HG02943 (cell line): ENCODE results near the gene PYGM.
"Not testable (repeated sequence)": the region's sequence is repeated elsewhere in the genome, so short reads cannot be mapped to it uniquely, and the experiment has no call there.

Source experiments
- ATAC-seq: cut with Tn5 transposase; IDR thresholded peaks from one replicate; pipeline ENCODE4 v1.9.1; 2021; ENCODE audit warnings: mild to moderate bottlenecking, low read depth, moderate library complexity; ENCODE audit not compliant: unreplicated experiment

Gene PYGM

DNA sequence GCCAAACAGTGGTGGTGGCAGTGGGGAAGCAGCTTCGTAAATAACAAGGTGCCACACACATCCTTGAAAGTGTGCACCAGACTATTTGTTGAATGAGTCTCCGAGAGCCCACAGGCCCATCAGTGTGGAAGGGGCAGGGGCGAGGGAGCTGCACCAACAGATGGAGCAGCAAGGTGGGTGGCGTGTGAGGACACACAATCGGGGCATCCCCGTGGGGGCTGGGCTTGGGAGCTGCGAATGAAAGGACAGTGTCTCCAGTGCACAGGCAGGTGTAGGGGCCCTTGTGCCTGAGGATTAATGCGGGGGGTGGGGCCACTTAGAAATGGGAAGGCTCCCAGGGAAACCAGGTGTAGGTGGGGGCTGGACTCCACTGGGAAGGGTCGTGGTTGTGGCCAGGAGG is 39.6 kb downstream of the PYGM start:
- ATAC-seq, result no peak

DNA sequence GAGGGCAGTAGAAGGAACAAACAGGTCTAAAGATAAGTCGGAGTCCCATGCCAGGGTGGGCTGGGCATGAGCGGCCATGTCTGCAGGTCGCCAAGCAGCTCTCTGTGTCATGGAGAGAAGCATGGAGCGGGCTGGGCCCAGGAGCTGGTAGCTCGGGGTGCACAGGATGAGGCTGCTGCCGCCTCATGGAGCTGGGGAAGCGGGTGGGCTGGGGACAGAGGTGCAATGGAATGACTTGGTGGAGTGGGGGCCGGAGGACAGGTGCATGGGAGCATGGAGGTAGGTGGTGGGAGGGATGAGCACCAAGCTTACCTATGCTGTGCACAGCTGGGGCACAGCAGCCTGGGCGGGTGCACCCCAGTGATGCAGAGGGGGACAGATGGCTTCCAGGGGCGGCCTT is 40.4 kb downstream of the PYGM start:
- no peak for ATAC-seq

DNA sequence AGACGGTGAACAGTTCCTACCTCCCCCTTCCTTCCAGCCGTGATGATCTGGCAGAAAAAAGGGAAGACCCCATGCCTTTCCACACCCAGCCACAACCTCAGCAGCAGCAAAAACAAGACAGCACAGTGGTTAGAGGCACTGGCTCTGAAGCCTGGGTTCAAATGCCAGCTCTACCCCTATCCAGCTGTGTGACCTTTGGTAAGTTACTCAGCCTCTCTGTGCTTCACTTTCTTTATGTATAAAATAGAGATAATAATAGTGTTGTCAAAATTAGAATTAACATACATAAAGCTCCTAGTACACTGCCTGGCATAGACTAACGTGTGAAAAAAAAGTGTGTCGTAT is 41.0 kb downstream of the PYGM start:
- ATAC-seq, result no peak

DNA sequence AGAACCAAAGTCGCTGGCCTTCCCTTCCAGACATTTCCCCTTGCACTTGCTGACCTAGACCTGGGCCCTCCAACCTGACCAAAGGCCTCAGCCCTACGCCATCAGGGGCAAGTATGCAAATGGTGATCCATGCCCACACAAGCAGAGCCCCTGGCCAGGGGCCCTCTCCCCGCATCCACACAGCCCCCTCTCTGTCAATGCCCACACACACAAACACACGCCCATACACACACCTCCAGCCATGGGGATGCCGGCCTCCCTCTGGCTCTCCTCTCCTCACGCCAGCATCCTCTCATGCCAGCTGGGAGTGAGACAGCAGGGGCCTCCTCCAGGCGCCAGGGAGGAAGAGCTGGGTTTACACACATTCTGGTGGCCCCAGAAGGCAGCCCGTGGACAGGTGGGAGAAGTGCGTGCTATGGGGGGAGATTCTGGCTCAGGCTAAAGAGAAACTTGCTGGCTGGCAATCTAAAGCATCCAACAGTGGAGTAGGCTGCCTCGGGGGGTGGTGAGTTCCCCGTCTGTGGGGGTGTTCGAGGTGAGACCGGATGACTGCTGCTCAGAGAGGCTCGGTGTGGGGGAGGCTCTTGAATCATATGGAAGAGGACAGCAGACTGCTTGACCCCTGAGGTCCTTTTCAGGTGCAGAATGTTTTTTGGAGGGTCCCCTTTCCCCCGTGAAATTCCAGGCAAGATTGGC is 41.5 kb downstream of the PYGM start:
- no peak for ATAC-seq

DNA sequence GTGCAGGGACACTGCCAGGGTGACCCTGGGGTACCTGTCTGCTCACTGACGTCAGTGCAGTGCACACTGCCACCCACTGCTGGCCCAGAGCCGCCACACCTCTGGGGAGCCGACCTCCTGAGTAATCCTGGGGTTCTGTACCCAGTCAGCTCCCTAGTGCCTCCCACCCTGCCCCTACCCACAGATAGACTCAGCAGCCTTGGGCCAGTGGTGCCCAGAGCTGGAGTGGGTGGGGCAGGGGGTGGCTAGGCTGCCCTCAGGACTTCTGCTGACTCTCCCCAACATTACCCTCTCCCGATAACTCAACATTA is 42.6 kb downstream of the PYGM start:
- no peak for ATAC-seq

DNA sequence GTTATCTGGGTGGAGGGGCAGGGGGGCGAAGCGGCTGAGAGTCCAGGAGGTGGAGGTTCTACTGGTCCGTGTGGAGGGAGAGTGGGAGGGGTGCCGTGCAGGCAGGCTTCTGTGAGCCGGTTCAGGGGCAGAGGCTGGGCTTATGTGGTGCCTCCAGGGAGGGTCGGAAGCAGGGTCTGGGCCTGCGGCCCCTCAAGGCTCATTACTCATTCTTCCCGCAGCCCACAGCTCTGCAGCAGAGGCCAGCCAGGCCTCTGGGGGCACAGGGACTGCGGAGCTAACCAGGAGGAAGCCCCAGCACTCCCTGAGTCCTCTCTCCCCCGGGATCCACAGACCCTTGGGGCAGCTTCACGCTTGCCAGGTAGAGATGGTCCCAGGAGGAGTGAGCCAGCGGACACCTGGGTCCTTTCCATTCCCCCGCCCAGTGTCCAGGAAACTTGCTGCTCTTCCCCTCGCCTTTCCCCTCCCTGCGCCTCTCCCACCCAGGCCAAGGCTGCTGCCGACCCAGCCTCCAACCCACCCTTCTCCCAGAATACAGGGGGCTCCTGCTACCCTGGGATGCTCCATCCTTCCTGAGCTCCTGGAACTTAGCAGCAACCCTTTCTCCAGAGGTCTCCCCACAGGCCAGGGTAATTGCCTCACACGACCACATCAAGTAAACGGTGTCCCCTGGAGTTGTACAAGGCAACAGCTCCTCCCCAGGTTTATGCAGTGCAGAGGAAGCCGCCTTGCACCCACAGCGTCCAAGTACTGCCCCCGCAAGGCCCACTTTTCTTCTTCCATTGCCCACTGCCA is 43.1 kb downstream of the PYGM start:
- no peak for ATAC-seq

DNA sequence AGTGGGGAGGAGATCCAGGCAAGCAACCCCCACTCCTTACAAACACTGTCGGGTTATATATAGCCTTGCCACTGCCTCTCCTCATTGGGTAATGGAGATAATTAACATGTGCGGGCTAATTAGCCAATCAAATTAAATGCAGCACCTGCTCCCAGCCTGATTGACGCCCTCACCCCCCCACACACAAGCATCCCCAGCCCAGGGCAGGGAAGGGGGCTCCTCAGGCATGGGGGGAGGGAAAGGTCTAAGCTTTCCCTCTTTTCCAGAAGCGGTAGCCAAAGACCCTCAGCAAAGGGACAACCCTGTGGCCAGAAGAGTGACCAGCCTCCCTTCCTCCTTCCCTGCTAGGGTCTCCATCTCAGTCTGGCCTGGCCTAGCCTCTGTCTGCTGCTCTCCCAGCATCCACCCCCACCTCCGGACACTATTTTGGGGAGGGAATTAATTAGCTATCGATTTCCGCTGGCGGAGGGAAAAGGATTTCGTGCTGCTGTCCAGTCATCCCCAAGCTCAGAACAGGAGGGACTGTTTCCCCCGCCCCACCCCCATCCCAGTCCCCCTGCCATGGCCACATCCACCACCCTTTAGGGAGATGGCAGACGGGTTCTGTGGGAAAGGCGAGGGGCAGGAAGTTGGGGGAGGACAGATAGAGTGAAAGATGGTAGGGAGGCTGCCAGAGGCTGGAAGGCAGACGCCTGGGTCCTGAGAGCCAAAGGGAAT is 43.9 kb downstream of the PYGM start:
- ATAC-seq, result no peak

DNA sequence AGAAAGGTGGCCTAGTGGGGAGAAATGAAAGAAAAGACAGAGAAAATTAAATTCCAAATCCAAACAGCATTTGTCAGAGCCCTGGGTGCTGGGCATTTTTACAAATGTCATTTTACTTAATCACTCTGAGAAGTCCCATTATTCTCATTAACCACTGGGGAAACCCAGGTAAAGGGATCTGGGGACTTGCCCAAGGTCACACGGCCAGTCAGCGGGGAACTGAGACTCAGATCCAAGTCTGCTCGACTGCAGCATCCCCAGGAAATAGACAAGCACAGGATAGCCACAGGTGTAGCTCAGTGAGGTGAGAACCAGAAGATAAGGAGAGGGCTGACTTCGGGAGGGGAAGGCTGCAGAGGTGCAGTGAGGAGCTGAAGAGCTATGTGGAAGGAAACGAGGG is 44.7 kb downstream of the PYGM start:
- no peak for ATAC-seq

DNA sequence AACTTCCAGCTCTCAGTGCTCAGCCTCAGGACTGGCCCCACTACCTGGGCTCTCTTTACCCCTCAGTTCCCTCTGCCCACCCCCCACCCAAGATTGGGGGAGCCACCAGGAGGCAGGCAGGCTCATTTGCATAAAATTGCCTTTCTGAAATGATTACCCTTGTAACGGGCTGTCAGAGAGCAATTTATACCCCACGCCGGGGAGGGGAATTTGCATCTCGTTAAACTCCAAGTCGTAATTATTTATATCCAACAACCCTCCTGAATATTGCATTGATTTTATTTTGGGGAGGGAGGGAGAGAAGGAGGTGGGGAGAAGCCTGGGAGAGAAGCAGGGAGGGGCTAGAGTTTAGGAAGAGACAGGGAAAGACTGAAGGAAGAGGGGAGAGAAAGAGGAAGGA is 45.1 kb downstream of the PYGM start:
- ATAC-seq, result no peak

DNA sequence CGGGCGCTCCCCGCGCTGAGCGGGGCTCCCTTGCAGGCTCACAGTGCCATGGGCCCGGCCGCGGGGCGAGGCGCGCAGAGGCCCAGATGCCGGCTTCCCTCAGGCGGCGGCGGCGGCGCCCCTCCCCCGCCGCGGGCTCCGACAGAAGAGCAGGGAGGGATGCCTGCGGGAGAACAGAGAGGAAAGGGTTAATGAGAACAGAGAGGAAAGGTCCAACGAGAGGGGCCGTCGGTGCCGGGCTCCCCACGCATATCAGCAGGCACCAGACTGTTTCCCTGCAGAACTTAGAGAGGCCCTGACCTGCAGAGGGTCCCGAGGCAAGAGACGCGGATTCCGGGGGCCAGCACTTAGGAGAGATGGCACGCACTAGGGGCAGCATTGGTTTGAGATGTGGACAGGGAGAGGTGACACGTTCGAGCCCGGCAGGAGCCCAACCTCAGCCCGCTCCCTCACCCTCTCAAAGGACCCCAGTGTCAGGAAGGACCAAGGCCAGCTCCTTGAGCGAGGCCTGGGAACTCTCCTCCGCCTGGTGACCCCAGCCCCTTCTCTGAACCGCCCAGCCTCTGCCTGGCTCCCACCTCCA is 45.9 kb downstream of the PYGM start:
- ATAC-seq, result no peak

DNA sequence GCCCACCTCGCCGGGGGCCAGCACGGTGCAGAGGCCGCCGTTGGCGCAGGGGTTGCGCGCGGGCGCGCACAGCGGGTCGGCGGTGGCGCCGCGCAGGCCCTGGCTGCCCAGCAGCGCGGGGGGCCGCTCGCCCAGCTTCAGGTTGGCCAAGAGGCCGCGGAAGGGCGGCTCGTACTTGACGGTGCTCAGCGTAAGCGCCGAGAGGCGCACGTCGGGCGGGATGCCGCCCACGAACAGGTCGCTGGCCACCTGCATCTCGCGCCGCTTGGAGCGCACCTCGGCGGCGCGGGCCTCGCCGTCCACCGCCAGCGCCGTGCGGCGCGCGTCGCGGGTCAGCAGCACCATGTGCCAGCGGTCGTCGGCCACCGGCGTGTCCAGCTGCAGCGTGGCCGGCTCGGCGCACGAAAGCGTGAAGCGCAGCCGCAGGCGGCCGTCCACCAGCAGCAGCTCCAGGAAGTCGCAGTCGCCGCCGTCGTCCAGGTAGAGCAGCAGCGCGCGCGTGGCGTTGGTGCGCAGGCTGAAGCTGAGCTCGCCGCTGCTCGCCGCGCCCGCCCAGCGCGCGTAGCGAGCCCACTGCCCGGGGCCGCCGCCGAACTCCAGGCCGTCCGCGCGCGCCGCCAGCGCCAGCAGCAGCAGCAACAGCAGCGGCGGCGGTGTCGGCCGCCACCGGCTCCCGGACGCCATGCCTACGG is 46.6 kb downstream of the PYGM start:
- ATAC-seq, result no peak

DNA sequence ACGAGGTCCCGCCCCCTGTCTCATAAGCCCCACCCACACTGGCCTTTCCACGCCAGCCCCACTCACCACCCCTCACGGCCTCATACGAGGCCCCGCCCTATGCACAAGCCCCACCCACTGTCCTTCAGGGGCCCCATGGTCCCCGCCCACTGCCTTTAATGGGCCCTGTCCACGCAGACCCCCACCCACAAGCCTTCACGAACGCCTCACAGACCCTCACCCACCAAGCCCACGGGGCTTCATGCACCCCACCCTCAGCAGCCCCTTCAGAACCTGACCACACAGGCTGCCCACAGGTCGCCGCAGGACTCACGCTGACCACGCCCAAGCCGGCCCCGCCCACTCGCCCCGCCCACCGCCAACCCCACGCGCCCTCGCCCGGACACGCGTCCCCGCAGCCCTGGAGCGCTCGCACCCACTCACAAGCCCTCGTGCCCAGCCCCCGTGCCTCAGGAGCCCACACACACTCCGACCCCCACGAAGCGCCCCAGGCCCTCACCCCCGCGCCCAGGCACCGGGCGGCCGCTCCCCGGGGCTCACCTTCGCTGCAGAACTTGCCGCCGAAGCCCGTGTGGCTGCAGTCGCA is 47.3 kb downstream of the PYGM start:
- no peak for ATAC-seq

DNA sequence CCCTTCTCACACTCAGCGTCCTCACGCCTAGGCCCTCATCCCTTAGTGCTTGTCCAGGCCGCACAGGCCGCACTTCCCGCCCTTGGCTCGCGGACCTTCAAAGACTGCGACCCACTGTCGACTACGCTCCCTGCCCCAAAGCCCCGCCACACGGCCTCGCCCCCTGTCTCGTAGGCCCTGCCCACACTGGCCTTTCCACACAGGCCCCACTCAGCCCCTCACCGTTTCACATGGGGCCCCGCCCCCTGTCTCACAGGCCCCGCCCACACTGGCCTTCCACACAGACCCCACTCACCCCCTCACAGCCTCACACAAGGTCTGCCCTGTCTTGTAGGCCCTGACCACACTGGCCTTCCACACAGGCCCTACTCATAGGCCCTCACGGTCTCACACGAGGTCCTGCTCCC is 47.8 kb downstream of the PYGM start:
- ATAC-seq, result no peak

DNA sequence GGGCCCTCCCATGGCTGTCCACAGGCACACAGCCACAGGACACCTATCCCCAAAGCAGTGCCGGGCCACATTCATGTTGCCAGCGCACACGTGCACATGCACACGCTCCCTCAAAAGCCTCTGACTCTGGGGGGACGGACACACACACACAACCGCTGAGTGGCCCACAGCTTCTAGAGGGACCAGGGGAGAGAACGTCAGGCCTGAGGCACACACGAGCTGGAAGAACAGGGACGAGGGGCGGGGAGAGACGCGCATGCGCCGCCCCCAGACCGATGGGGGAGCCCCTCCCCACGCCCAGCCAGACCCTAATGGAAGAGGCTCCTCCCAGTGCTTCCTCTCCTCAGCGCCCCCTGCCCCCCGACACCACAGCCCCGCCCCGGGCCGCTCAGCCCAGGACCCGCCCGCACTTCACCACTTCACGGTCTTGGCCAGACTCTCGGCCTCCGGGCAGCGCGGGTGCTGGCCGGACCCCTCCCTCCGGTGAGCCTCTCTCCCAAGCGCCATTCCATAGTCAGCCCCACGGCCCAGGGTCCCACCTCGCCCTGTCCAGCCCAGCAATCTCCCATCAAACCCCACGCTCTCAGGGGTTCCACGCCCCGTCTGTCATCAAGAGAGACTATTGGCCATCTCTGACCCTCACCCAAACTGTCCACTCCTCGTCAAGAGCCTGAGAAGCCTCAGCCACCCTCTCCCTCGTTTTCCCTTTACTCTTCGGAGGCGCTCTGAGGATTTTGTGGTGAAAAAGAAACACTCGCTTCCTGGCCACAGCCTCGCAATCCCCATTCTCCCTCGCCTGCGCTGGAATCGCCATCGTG is 48.4 kb downstream of the PYGM start:
- no peak for ATAC-seq

DNA sequence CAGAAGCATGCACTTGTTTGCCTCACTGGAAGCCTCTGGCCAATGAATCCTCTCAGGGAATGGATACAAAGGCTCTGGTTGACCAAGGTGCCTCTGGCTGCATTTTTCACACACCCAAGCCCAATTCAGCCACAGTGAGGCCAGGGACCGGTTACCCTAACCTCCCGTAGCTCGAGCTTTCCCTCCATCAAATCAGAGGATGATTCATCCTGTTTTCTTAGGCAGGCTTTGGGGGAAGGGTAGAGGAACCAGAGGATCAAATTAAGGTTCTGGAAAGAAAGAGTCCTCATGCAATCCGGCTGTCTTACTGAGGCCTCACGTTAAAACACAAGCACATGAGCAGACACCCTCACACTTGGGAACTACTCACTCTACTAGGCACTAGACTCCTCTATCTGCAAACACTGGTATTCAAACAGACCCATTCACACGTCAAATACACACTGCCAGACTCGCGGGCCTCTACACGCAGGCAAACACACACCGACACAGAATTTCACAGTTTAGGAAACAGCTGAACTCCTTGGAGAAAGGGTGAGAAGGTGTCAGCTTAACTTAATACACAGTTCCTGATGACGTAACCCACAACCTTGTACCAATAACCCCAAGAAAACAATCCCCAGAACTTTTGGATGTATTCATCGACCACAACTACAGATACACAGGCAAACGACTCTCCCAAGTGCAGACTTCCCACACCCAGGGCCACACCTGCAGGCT is 49.2 kb downstream of the PYGM start:
- ATAC-seq, result no peak

DNA sequence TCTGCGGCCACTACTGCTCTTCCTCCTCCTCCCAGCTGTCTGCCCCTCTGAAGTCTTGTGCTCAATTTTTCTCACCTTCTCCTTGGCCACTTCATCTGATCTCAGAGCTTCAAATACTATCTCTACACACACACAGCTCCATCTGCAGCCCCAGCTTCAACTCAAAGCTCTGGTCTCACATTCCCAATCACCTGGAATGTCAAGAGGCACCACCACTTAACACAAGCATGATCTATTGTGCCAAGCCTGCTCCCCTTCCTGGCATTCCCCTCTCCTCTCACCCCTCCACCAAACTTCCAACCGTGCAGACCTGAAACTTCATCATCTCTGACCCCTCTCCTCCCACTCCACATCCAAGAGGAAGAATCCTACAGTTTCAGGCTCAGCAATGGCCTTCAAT is 54.3 kb downstream of the PYGM start:
- no peak for ATAC-seq

DNA sequence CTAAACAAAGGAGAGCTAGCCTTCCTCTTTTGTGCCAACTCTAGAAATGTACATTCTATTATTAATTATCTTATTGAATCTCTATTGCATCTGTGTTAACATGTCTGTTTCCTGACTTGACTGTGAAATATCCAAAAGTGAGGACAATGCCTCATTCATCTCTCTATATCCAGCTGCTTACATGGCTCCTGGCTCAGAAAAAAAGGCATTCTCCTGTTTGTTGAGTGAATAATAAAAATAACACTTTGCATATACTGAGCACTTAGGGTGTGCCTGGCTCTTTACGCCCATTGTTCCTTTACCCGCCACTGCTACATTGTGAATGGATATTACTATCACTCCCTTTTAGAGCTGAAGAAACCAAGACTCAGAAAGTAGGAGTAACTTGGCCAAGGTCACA is 56.7 kb downstream of the PYGM start:
- no peak for ATAC-seq

DNA sequence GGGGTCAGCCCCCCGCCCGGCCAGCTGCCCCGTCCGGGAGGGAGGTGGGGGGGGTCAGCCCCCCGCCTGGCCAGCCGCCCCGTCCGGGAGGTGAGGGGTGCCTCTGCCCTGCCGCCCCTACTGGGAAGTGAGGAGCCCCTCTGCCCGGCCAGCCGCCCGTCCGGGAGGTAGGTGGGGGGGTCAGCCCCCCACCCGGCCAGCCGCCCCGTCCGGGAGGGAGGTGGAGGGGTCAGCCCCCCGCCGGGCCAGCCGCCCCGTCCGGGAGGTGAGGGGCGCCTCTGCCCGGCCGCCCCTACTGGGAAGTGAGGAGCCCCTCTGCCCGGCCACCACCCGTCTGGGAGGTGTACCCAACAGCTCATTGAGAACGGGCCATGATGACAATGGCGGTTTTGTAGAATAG is 57.8 kb downstream of the PYGM start:
- ATAC-seq, result not testable (repeated sequence)

DNA sequence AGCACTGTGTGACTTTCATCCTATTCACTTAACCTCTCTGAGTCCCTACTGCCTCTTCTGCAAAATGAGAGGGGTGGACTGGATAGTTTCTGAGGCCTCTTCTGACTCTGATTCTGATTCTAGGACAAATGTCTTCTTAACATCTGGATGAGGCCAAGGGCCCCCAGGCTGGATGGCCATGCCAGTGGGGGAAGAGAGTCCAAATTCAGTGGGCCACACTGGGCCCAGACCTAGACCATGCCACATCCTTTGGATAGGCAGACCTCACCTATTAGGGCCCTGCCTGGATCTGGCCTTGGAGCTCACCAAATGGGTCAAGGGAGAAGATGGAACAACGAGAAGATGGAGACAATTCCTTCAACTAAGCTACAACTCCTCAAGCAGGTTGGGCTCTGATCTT is 61.3 kb downstream of the PYGM start:
- no peak for ATAC-seq
